ENCODE measurements around the gene NPPA.

Gene NPPA

GRCh38 chr1:11874624-11875023, 27.0 kb upstream of the NPPA start:
- no peak for DNase-seq (ENCODE audit: extremely low read depth in 1 of 2, low read depth in 1 of 2)

GRCh38 chr1:11874258-11874562, 26.6 kb upstream of the NPPA start:
- DNase-seq (ENCODE audit: extremely low read depth in 1 of 2, low read depth in 1 of 2), result no peak

- no peak for DNase-seq (ENCODE audit: extremely low read depth in 1 of 2, low read depth in 1 of 2)
These were observed 26.0 kb upstream of the NPPA start for GRCh38 chr1:11873395-11874257.

GRCh38 chr1:11872545-11872944, 25.0 kb upstream of the NPPA start:
- DNase-seq (ENCODE audit: extremely low read depth in 1 of 2, low read depth in 1 of 2), result no peak

GRCh38 chr1:11869650-11870207, 22.1 kb upstream of the NPPA start:
- no peak for DNase-seq (ENCODE audit: extremely low read depth in 1 of 2, low read depth in 1 of 2)

- no peak for DNase-seq (ENCODE audit: extremely low read depth in 1 of 2, low read depth in 1 of 2)
These were observed 21.5 kb upstream of the NPPA start for GRCh38 chr1:11869104-11869503.

- no peak for DNase-seq (ENCODE audit: extremely low read depth in 1 of 2, low read depth in 1 of 2)
These were observed 20.9 kb upstream of the NPPA start for GRCh38 chr1:11868331-11868980.

- no peak for DNase-seq (ENCODE audit: extremely low read depth in 1 of 2, low read depth in 1 of 2)
These were observed 15.3 kb upstream of the NPPA start for GRCh38 chr1:11862890-11863289.

GRCh38 chr1:11860587-11860986, 13.0 kb upstream of the NPPA start:
- DNase-seq (ENCODE audit: extremely low read depth in 1 of 2, low read depth in 1 of 2), result no peak

GRCh38 chr1:11860083-11860482, 12.5 kb upstream of the NPPA start:
- no peak for DNase-seq (ENCODE audit: extremely low read depth in 1 of 2, low read depth in 1 of 2)

GRCh38 chr1:11858968-11859871, 11.6 kb upstream of the NPPA start:
- peak; percentile 25 to 58 for DNase-seq (ENCODE audit: extremely low read depth in 1 of 2, low read depth in 1 of 2)

GRCh38 chr1:11858613-11858967, 11.0 kb upstream of the NPPA start, which contains the start of gene NPPB:
Gene NPPB, minus strand, starts transcription at chr1:11858945. Its CDS starts 112 bp downstream, at chr1:11858833.
- no peak for DNase-seq (ENCODE audit: extremely low read depth in 1 of 2, low read depth in 1 of 2)

- no peak for DNase-seq (ENCODE audit: extremely low read depth in 1 of 2, low read depth in 1 of 2)
These were observed 10.6 kb upstream of the NPPA start for GRCh38 chr1:11858158-11858557.

- DNase-seq (ENCODE audit: extremely low read depth in 1 of 2, low read depth in 1 of 2), result no peak
These were observed 9.7 kb upstream of the NPPA start for GRCh38 chr1:11857164-11857851.

- DNase-seq (ENCODE audit: extremely low read depth in 1 of 2, low read depth in 1 of 2), result no peak
These were observed 9.1 kb upstream of the NPPA start for GRCh38 chr1:11856698-11857097.

GRCh38 chr1:11855430-11855829, 7.8 kb upstream of the NPPA start:
- no peak for DNase-seq (ENCODE audit: extremely low read depth in 1 of 2, low read depth in 1 of 2)

GRCh38 chr1:11854519-11854918, 6.9 kb upstream of the NPPA start:
- DNase-seq (ENCODE audit: extremely low read depth in 1 of 2, low read depth in 1 of 2), result no peak

- DNase-seq (ENCODE audit: extremely low read depth in 1 of 2, low read depth in 1 of 2), result no peak
These were observed 3.6 kb upstream of the NPPA start for GRCh38 chr1:11851180-11851579.

- no peak for DNase-seq (ENCODE audit: extremely low read depth in 1 of 2, low read depth in 1 of 2)
These were observed 2.6 kb upstream of the NPPA start for GRCh38 chr1:11850156-11850555.

GRCh38 chr1:11848373-11848700, 754 bp upstream of the NPPA start:
- no peak for DNase-seq (ENCODE audit: extremely low read depth in 1 of 2, low read depth in 1 of 2)
